GM23248 (cell line): ENCODE data around the gene BMP2K.

ENCODE experiments used
- EZH2 ChIP-seq: fragments of 200-600 bp; sonication (generic); IDR thresholded peaks from 2 replicates; pipeline ENCODE4 v1.6.1; 2018; ENCODE audit warnings: antibody characterized with exemption, mild to moderate bottlenecking; ENCODE audit not compliant: insufficient read depth, poor library complexity, severe bottlenecking
- EZH2phosphoT487 ChIP-seq: fragments of 200-600 bp; sonication (generic); IDR thresholded peaks from 2 replicates; pipeline ENCODE4 v1.6.1; 2018; ENCODE audit warnings: antibody characterized with exemption, moderate library complexity, mild to moderate bottlenecking, low read depth; ENCODE audit not compliant: insufficient read depth

- TF ChIP-seq EZH2phosphoT487 (no peak), EZH2 (no peak)
These were observed 163.5 kb downstream of the BMP2K start for GRCh38 chr4:78939667-78940008.
